AG04449 (cell line): ENCODE measurements around the gene PYGB.

Experiments used
- CTCF ChIA-PET: fragments of 350-600 bp; formaldehyde crosslinking; extraction: SDS; loops from one replicate; lab custom pipeline; 2021; ENCODE audit warnings: antibody characterized with exemption; lab: Yijun Ruan, JAX
- POLR2A ChIA-PET: fragments of 400-600, 350-600 bp; formaldehyde crosslinking; extraction: SDS; loops from one replicate; lab custom pipeline; 2020; ENCODE audit warnings: antibody characterized with exemption, inconsistent platforms; lab: Yijun Ruan, JAX
- DNase-seq: peaks from one replicate; pipeline ENCODE4 v3.0.0-alpha.2; 2010; ENCODE audit warnings: low read depth, low spot score
- H3K4me3 ChIP-seq: 2 replicates; pipeline ENCODE4 v1.5.1; 2011; ENCODE audit warnings: low read depth, mild to moderate bottlenecking, control low read depth, low read length
- TF ChIP-seq, protein P1 (sequence below): IDR thresholded peaks from one replicate; pipeline ENCODE4 v1.5.1; 2011; ENCODE audit warnings: mild to moderate bottlenecking, moderate library complexity, low read length, control low read depth, inconsistent platforms; ENCODE audit not compliant: insufficient read depth; ENCODE audit errors: missing control alignments

Gene PYGB

DNA sequence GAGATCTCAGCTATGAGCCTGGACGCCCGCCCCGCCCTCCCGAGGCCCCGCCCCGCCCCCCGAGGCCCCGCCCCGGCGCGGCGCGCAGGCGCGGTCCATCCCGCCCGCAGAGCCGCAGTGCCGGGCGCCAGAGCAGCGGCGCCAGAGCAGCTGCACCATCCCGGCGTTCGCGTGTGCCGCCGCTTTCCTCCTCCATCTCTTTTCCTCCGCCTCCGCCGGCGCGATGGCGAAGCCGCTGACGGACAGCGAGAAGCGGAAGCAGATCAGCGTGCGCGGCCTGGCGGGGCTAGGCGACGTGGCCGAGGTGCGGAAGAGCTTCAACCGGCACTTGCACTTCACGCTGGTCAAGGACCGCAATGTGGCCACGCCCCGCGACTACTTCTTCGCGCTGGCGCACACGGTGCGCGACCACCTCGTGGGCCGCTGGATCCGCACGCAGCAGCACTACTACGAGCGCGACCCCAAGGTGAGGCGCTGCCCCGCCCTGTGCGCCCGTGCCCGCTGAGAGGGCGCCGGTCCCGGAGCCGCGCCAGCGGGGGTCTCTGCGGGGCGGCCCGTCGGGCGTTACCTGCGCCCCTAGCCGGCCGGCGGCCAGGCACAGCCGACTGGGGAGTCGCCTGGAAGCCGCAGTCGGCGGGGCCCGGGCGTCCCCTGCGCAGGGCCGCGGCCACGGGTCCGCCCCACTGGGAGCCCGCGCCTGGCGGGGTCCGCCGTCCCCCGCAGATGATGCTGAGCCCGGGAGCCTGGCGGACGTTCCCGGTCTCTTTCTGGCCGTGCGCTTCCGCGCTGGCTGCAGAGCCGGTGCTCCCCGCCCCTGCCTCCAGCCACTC lies at the start of gene PYGB:
Gene PYGB (plus strand): TSS at position 130 of the 830 bp plus-strand sequence. CDS start 94 bp downstream, at position 224.
- no peak for DNase-seq
- CTCF ChIA-PET: interaction anchor here (0.7 to 4.2 kb wide), 21 partner anchors 9 to 254 kb away, joined by 3 to 23 read pairs (median 5); partner anchors contain the start of genes ENTPD6 and GINS1
- TF ChIP-seq, protein P1, sequence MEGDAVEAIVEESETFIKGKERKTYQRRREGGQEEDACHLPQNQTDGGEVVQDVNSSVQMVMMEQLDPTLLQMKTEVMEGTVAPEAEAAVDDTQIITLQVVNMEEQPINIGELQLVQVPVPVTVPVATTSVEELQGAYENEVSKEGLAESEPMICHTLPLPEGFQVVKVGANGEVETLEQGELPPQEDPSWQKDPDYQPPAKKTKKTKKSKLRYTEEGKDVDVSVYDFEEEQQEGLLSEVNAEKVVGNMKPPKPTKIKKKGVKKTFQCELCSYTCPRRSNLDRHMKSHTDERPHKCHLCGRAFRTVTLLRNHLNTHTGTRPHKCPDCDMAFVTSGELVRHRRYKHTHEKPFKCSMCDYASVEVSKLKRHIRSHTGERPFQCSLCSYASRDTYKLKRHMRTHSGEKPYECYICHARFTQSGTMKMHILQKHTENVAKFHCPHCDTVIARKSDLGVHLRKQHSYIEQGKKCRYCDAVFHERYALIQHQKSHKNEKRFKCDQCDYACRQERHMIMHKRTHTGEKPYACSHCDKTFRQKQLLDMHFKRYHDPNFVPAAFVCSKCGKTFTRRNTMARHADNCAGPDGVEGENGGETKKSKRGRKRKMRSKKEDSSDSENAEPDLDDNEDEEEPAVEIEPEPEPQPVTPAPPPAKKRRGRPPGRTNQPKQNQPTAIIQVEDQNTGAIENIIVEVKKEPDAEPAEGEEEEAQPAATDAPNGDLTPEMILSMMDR: no peak
- peak within 1 kb of the TSS; percentile 95 for H3K4me3 ChIP-seq
- POLR2A ChIA-PET: interaction anchor here (0.5 to 2.2 kb wide), 11 partner anchors 10 to 151 kb away, joined by 3 to 12 read pairs (median 3); no protein-coding TSS in a partner anchor

DNA sequence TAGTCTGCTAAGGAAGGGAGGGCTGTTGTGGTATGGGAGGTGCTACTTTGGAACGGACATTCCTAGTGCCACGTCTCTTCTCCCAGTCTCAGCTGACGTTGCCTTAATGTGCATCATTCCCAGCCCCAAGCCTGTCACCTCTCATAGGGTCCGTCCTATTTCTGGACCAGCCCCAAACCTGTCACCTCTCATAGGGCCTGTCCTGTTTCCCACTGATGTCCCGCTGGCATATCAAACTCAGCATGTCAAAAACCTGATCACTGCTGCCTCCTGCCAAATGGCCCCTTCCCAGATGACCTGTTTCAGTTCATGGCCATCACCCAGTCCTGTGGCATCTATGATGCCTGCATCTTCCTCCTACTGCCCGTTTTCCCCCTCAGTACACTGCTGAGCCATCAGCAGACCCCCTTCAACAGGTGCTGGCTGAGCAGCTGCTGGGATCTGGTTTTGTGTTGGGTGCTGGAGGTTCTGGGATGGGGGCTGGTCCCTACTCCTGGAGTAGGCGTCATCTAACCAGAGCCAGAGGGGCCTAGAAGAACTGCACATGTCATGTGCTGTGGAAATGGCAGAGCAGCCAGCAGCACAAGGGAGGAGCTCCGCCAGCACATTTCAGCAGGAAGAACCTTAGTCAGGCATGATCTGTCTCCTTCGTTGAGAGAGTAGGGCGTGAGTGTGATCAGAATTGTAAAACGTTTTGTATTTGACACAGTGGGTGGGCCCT lies 49.1 kb upstream of the PYGB start:
- ChIA-PET CTCF (interaction anchor here (0.6 to 3.6 kb wide), 4 partner anchors 11 to 49 kb away, joined by 3 to 14 read pairs (median 4); partner anchors contain the start of gene PYGB), POLR2A (interaction anchor here (0.7 kb wide), 1 partner anchor 49 kb away, joined by 4 read pairs; the partner anchor contains the start of gene PYGB)
- TF ChIP-seq, protein P1: no peak
- DNase-seq: no peak
- no peak overlapping the region for H3K4me3 ChIP-seq

- POLR2A ChIA-PET: interaction anchor here (0.7 kb wide), 1 partner anchor 48 kb away, joined by 4 read pairs; the partner anchor contains the start of gene PYGB
- TF ChIP-seq, protein P1: no peak
- DNase-seq: no peak
- CTCF ChIA-PET: interaction anchor here (0.6 to 3.6 kb wide), 5 partner anchors 12 to 206 kb away, joined by 3 to 14 read pairs (median 4); partner anchors contain the start of gene PYGB
- no peak overlapping the region for H3K4me3 ChIP-seq
These were observed 48.2 kb upstream of the PYGB start for GRCh38 chr20:25199473-25200260.

GRCh38 chr20:25203089-25203488 lies 44.8 kb upstream of the PYGB start:
- DNase-seq: no peak
- ChIA-PET CTCF (interaction anchor here (1.0 to 1.4 kb wide), 5 partner anchors 12 to 209 kb away, joined by 3 to 5 read pairs (median 3); no protein-coding TSS in a partner anchor), POLR2A (no interaction called here)
- TF ChIP-seq, protein P1: no peak
- H3K4me3 ChIP-seq: no peak overlapping the region

GRCh38 chr20:25203871-25204320 lies 44.0 kb upstream of the PYGB start:
- ChIA-PET POLR2A (interaction anchor here (0.9 kb wide), 1 partner anchor 44 kb away, joined by 3 read pairs; the partner anchor contains the start of gene PYGB), CTCF (interaction anchor here (1.0 to 1.4 kb wide), 5 partner anchors 11 to 210 kb away, joined by 3 to 5 read pairs (median 3); no protein-coding TSS in a partner anchor)
- TF ChIP-seq, protein P1: no peak
- no peak overlapping the region for H3K4me3 ChIP-seq
- no peak for DNase-seq
